Hair follicular keratinocyte (primary cell): ENCODE results near the gene PTGER2. TPM values are rescaled to one million over a fixed set of nuclear protein-coding genes. Genes with fewer than 3 reads are reported as not detected.

Experiments
- total RNA-seq: library from RNA; depleted of rRNA; stranded (reverse); fragments of >200 nt; gene quantifications from 2 replicates; pipeline ENCODE4 v1.2.3, GENCODE V29; 2015

The PTGER2 gene
- total RNA-seq = 0.84 and 1.2 TPM in 2 replicates

DNA sequence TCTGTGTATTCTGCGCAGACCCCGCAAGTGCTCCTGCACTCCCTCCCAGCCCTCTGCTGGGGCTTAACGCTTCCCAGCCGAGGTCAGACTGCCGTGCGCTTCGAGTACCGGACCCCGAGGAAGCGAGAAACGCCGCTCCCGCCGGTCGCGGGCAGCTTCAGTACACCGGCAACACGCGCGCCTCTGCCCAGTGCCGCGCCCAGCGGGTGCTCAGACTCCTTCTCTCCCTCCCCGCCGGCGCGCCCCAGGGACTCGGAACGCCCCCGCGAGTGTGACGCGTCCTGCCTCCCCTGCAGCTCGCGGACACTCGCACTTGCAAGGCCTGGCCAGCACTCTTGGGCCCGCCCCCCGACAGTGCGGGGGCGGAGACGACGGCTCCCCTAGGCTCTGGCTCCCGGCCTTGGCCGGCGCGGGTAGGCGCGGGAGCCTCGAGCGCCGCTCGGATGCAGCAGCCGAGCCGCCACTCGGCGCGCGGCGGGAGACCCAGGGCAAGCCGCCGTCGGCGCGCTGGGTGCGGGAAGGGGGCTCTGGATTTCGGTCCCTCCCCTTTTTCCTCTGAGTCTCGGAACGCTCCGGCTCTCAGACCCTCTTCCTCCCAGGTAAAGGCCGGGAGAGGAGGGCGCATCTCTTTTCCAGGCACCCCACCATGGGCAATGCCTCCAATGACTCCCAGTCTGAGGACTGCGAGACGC, at the start of gene PTGER2:
Gene PTGER2, plus strand, starts transcription at position 410 of the 692 bp plus-strand sequence. Its CDS starts 237 bp downstream, at position 647.

GRCh38 chr14:52267501-52268278, 46.4 kb upstream of the PTGER2 start, which contains the start of gene PTGDR:
TSS of gene PTGDR (plus strand) at chr14:52267698. CDS start at chr14:52267815, 117 bp downstream.

Other genes starting within 250 kb of the PTGER2 start
- 0.23 and 1.6 TPM in 2 replicates for gene NID2, start 245.3 kb upstream of the PTGER2 start, total RNA-seq
- gene PTGDR, start 46.6 kb upstream of the PTGER2 start, total RNA-seq = not detected in 2 replicates
- 2.2 and 2.7 TPM in 2 replicates for gene TXNDC16, start 238.2 kb downstream of the PTGER2 start, total RNA-seq
- gene GPR137C, start 238.5 kb downstream of the PTGER2 start, total RNA-seq = 0.08 TPM in 1 of 2 replicates, not detected in the other